HG03558 (cell line): ENCODE measurements around the gene JKAMP.
"Not testable (repeated sequence)": the region's sequence is repeated elsewhere in the genome, so short reads cannot be mapped to it uniquely, and the experiment has no call there.

Experiments used
- ATAC-seq: cut with Tn5 transposase; IDR thresholded peaks from one replicate; pipeline ENCODE4 v1.9.1; 2021; ENCODE audit warnings: moderate number of reproducible peaks; ENCODE audit not compliant: unreplicated experiment; ENCODE audit errors: extremely low read depth

The JKAMP gene

DNA sequence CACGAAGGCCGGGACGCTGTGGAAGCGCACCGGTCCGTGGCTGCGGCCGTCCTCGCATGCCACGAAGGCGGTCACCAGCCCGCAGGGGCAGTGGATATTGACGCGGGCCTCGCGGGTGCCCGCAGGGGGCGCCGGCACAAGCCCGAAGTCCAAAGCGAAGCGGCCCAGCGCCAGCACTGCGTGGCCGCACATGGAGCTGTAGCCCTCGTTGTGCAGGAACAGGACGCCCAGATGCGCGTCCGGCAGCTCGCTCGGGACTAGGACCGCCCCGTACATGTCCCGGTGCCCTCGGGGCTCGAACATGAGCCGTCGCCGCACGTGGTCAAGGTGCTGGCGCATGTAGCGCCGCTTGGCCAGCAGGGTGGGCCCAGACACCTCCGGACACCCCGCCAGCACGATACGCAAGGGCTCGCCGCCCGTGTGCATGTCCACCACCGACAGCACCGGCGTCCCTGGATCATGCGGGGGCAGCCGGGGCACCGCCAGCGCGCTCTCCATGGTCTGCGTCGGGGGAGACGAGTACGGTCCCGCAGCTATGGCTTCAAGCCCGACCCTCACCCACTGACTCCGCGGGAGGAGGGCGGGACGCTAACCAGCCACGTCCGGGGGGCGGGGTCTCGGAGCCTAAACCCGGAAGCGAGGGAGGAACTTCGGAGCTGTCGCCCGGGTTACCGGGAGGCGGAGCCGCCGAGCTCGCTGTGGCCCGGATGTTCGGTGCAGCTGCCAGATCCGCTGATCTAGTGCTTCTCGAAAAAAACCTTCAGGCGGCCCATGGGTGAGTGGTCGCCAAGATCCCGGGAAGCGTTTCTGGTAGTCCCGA, at the start of gene JKAMP, which contains the start of gene L3HYPDH:
Gene JKAMP (plus strand): TSS at position 699 of the 820 bp plus-strand sequence. CDS start 73 bp downstream, at position 772.
Gene L3HYPDH (minus strand): TSS at position 590 of the 820 bp plus-strand sequence. CDS start 92 bp downstream, at position 498.
- peak; percentile 66 for ATAC-seq

GRCh38 chr14:59435101-59435500, 49.2 kb upstream of the JKAMP start:
- ATAC-seq = no peak

DNA sequence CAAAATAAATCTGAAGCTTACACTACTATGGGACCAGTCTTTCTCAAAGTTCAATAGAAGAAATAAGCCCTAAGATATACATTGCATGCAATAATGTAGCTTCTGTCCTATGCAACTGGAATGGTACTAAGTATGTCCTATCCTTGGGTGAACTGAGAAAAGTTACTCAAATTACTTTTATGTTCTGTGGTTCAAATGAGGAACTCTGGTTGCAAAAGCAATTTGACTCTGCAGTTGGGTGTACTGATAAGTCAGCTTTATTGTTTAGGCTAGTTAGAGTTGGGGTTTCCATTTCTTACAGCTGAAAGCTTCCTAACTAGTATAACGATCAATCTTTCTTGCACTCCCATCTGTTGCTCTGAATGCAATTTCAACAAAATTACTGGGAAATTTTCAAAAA, 48.3 kb upstream of the JKAMP start:
- no peak for ATAC-seq

- no peak for ATAC-seq
These were observed 46.1 kb upstream of the JKAMP start for GRCh38 chr14:59438195-59438647.

GRCh38 chr14:59439256-59439965, 44.9 kb upstream of the JKAMP start:
- no peak for ATAC-seq

DNA sequence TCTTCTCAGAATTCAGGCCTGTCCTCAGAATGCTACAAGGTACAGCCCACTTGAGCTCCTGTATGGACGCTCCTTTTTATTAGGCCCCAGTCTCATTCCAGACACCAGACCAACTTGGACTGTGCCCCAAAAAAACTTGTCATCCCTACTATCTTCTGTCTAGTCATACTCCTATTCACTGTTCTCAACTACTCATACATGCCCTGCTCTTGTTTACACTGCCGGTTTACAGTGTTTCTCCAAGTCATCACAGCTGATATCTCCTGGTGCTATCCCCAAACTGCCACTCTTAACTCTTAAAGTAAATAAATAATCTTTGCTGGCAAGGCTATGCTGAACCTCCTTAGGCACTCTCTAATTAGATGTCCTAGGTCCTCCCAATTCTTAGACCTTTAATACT, 35.6 kb upstream of the JKAMP start:
- ATAC-seq = not testable (repeated sequence)

- no peak for ATAC-seq
These were observed 33.6 kb upstream of the JKAMP start for GRCh38 chr14:59450716-59451115.

DNA sequence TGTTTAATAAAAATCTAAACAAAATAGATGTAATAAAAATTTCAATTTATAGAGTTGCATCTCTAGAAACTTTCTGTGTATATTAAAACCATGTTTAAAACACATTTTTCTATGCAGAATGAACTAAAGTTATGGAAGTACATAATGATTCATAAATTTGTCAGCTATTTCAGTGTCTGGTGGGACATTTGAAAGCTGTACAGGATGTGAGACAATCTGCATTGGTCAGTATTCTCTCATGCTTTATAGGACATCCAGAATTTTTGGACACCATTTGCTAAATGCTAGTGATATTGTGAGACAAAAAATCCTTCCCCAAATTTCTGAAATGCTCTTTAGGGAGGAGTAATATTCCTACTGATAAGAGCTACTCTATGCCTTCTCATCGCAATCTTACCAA, 32.5 kb upstream of the JKAMP start:
- ATAC-seq = no peak

GRCh38 chr14:59454139-59454538, 30.2 kb upstream of the JKAMP start:
- no peak for ATAC-seq

DNA sequence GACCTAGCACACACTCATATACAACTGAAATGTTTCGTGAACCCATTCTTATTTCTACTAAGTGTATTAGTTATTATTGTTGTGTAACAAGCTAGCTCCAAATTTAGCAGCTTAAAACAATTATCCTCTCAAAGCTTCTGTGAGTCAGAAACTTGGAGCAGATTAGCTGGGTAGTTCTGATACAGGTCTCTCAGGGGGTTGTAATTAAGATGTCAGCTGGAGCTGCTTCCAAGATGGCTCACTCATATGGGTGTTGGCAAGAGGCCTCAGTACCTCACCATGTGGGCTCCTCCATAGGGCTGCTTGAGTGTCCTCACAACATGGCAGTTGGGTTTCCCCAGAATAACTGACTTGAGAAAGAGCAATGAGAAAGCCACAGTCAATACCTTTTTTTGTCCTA, 28.9 kb upstream of the JKAMP start:
- no peak for ATAC-seq

DNA sequence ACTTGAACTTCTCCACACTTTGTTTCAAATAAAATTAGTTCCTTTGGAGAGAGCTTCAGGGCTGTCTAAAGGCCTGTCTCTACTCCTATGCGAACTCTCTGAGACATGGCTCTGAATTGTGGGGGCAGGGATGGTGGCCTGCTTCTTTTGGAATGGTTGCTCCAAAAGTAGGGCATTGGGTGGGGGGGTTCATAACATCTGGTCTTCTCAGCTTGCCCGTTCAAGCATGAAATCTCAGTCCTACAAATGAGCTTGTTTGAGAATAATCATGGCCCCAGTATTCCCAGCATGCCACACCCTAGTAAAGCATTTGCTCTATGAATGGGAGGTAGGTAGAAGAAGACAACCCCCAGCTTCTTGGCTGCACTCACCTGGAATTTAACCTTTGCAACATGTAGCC, 25.8 kb upstream of the JKAMP start:
- no peak for ATAC-seq

DNA sequence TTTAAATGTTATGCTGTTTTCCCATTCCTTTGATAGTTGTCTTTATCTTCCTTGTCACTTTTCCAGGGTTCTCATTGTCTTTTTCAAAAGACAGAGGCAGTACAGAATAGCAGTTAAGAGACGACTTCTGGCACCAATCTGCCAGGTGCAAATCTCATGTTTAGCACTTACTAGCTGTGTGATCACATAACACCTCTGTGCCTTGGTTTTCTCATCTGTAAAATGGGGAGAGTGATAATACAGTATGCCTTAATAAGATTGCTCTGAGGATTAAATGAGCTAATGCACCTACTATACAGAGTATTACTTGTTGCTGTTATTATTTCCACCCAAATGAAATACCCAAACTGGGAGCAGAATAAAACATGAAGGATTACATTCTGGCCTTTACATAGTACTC, 23.9 kb upstream of the JKAMP start:
- ATAC-seq = no peak

GRCh38 chr14:59461891-59462290, 22.4 kb upstream of the JKAMP start:
- no peak for ATAC-seq

GRCh38 chr14:59463787-59464485, 20.4 kb upstream of the JKAMP start:
- ATAC-seq = peak; percentile 6

GRCh38 chr14:59464486-59465315, 19.6 kb upstream of the JKAMP start:
- ATAC-seq = peak; percentile 36

- no peak for ATAC-seq
These were observed 18.8 kb upstream of the JKAMP start, which contains the start of gene GPR135 for GRCh38 chr14:59465316-59466135. GPR135 (minus strand) TSS chr14:59465380; CDS start chr14:59465226, 154 bp downstream.

GRCh38 chr14:59474172-59474571, 10.1 kb upstream of the JKAMP start:
- no peak for ATAC-seq

DNA sequence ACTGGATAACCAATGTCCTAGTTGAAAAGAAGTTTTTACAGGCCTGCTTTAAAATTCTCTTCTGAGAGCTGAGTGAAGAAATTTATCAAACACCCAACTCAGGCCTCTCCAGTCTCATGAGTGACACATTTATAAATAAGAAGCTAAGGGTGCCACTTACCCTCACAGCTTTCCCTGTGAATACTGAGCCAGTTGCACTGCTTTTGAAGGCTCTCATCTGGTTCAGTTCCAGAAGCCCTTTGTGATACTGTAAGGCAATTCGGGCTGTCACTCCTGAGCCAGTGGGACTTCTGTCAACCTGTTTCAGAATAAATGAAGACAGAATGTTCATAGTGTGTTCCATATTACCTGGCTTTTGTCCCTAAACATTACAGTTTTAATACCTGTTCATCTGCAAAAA, 8.6 kb upstream of the JKAMP start:
- no peak for ATAC-seq

GRCh38 chr14:59478540-59478939, 5.8 kb upstream of the JKAMP start:
- ATAC-seq = no peak
